DMS 273 (cell line): Measurements from ENCODE around the gene MOV10L1.
"Not testable (repeated sequence)": the region's sequence is repeated elsewhere in the genome, so short reads cannot be mapped to it uniquely, and the experiment has no call there.

Experiments used
- DNase-seq: peaks from one replicate; lab custom pipeline; 2025; ENCODE audit not compliant: unreplicated experiment; lab: John Stamatoyannopoulos, UW

The MOV10L1 gene

GRCh38 chr22:50199829-50200460, 110.1 kb downstream of the MOV10L1 start:
- DNase-seq = peak; percentile 42

GRCh38 chr22:50200461-50201190, 110.8 kb downstream of the MOV10L1 start, which contains the start of gene SELENOO:
Gene SELENOO, plus strand, starts transcription at chr22:50201011. Its CDS starts 26 bp downstream, at chr22:50201037.
- peak; percentile 90 for DNase-seq

GRCh38 chr22:50201191-50202129, 111.7 kb downstream of the MOV10L1 start:
- peak; percentile 61 for DNase-seq

GRCh38 chr22:50202130-50202666, 112.4 kb downstream of the MOV10L1 start:
- no peak for DNase-seq

- no peak for DNase-seq
Observed at GRCh38 chr22:50203288-50203687, 113.5 kb downstream of the MOV10L1 start.

GRCh38 chr22:50204571-50204970, 114.8 kb downstream of the MOV10L1 start:
- DNase-seq = no peak

GRCh38 chr22:50204998-50205397, 115.2 kb downstream of the MOV10L1 start:
- DNase-seq = not testable (repeated sequence)

GRCh38 chr22:50205781-50206569, 116.2 kb downstream of the MOV10L1 start:
- DNase-seq = no peak

GRCh38 chr22:50206599-50206998, 116.8 kb downstream of the MOV10L1 start:
- DNase-seq = peak; percentile 45

- no peak for DNase-seq
Observed at GRCh38 chr22:50207383-50208140, 117.8 kb downstream of the MOV10L1 start.

- DNase-seq = no peak
Observed at GRCh38 chr22:50208430-50208938, 118.7 kb downstream of the MOV10L1 start.

- no peak for DNase-seq
Observed at GRCh38 chr22:50208939-50209892, 119.4 kb downstream of the MOV10L1 start.

GRCh38 chr22:50209893-50210292, 120.1 kb downstream of the MOV10L1 start:
- peak; percentile 78 for DNase-seq

GRCh38 chr22:50210378-50211139, 120.8 kb downstream of the MOV10L1 start:
- DNase-seq = no peak

- DNase-seq = no peak
Observed at GRCh38 chr22:50211147-50211546, 121.3 kb downstream of the MOV10L1 start.
